Right lobe of liver (tissue), 6 donors: ENCODE measurements around the gene BET1. TPM values are rescaled to one million over a fixed set of nuclear protein-coding genes. Genes with fewer than 3 reads are reported as not detected.

Experiments
- ATAC-seq, 4 donors: fragments of 200-7000 bp; cut with Tn5 transposase; one replicate each; pipeline ENCODE4 v1.9.1; 2020; ENCODE audit warnings: mild to moderate bottlenecking in 4 of 4, moderate library complexity in 4 of 4
- DNase-seq, 3 donors: peaks; one replicate each; pipeline ENCODE4 v3.0.0-alpha.2; 2020
- H3K27ac ChIP-seq, 3 donors: fragments of 200-600 bp; one replicate each; pipeline ENCODE4 v1.8.0; 2022
- H3K27me3 ChIP-seq, 2 donors: fragments of 200-600 bp; one replicate each; pipeline ENCODE4 v1.8.0; 2022
- H3K36me3 ChIP-seq, 4 donors: fragments of 200-600 bp; sonication (generic) in 1 of 4; one replicate each; pipeline versions ENCODE4 v1.5.1 to v1.8.0; 2017 to 2022; ENCODE audit warnings: control low read depth in 1 of 4
- H3K4me1 ChIP-seq, 4 donors: fragments of 200-600 bp; sonication (generic) in 1 of 4; one replicate each; pipeline versions ENCODE4 v1.5.1 to v1.8.0; 2017 to 2022; ENCODE audit warnings: control low read depth in 1 of 4
- H3K4me3 ChIP-seq, 3 donors: fragments of 200-600 bp; one replicate each; pipeline ENCODE4 v1.8.0; 2022
- H3K9me3 ChIP-seq, 4 donors: fragments of 200-600 bp; sonication (generic) in 1 of 4; one replicate each; pipeline versions ENCODE4 v1.5.1 to v1.8.0; 2017 to 2022; ENCODE audit warnings: control low read depth in 1 of 4
- POLR2A ChIP-seq: fragments of 450-650 bp; IDR thresholded peaks from one replicate; pipeline ENCODE4 v1.6.1; 2017; ENCODE audit warnings: antibody characterized with exemption, mild to moderate bottlenecking
- WGBS: methylation state at CpG from one replicate; pipeline ENCODE4 v1.1.6; 2018; ENCODE audit warnings: low coverage, low lambda C conversion rate; ENCODE audit not compliant: insufficient coverage; ENCODE audit errors: missing lambda C conversion rate; 5-methylcytosine and 5-hydroxymethylcytosine counted together
- intact Hi-C, 2 donors: fragments of 100-400 bp; cut with DNase I; formaldehyde crosslinking; loops; one replicate each; pipeline versions ENCODE4 v1.11.2 to v1.14.1; 2022
- total RNA-seq, 6 experiments: library from RNA; depleted of rRNA in 2 of 6; stranded (reverse); fragments of >200 nt in 2 of 6; fragmentation: NEBNext Ultra II Directional in 3 of 6; extraction: Animal tissue kit (Norgen Biotek cat#: 25700) in 3 of 6; gene quantifications; one replicate each; pipeline versions ENCODE4 v1.1.0 to v1.2.4, GENCODE V29; 2016 to 2023
- TF ChIP-seq, protein P1 (sequence below), 4 donors: fragments of 200-600 bp in 3 of 4; fragments of 450-650 bp in 1 of 4; IDR thresholded peaks; one replicate each; pipeline versions ENCODE4 v1.5.1 to v1.8.0; 2016 to 2022; ENCODE audit warnings: antibody characterized with exemption in 4 of 4, mild to moderate bottlenecking in 2 of 4
- donor health status: DM: no; HTN: yes; CAD: no.
- donor health status: DM: no; HTN: no; CAD: no.
- donor health status: DM: no; HTN: no; CAD: no.
- donor health status: DM: no; HTN: yes; CAD: no.
- donor health status: DM: no; HTN: yes; CAD: no.

The BET1 gene
- total RNA-seq, 6 experiments from 2014 or later: 12.4 to 19.7 (median 16.5) TPM

DNA sequence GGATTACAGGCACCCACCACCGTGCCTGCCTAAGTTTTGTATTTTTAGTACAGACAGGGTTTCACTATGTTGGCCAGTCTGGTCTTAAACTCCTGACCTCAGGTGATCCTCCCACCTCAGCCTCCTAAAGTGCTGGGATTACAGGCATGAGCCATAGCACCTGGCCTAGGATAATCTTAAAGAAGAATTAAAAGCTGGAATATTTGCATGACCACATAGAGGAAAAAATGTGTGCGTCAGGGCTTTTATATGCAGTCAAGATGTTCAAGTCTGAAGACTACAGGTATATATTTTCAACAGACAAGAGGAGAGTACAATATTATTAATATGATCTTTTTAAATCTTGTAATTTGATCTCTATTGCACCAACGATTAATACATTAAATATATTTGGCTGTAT is 43.2 kb downstream of the BET1 start:
- no peak for ATAC-seq
- no peaks in the 10 kb centered on the region for H3K36me3 ChIP-seq
- WGBS: 95% methylated on average over 3 of the region's 3 CpGs
- no peak overlapping the region for H3K27ac ChIP-seq
- no peaks in the 10 kb centered on the region for H3K9me3 ChIP-seq
- H3K27me3 ChIP-seq: no peaks in the 10 kb centered on the region
- no peaks in the 10 kb centered on the region for H3K4me1 ChIP-seq
- DNase-seq: no peak
- TF ChIP-seq, protein P1, sequence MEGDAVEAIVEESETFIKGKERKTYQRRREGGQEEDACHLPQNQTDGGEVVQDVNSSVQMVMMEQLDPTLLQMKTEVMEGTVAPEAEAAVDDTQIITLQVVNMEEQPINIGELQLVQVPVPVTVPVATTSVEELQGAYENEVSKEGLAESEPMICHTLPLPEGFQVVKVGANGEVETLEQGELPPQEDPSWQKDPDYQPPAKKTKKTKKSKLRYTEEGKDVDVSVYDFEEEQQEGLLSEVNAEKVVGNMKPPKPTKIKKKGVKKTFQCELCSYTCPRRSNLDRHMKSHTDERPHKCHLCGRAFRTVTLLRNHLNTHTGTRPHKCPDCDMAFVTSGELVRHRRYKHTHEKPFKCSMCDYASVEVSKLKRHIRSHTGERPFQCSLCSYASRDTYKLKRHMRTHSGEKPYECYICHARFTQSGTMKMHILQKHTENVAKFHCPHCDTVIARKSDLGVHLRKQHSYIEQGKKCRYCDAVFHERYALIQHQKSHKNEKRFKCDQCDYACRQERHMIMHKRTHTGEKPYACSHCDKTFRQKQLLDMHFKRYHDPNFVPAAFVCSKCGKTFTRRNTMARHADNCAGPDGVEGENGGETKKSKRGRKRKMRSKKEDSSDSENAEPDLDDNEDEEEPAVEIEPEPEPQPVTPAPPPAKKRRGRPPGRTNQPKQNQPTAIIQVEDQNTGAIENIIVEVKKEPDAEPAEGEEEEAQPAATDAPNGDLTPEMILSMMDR (IDR thresholded peaks at IDR 0.05): no peak
- TF ChIP-seq POLR2A: no peak
- intact Hi-C loops: no loop called here
- no peak overlapping the region for H3K4me3 ChIP-seq

GRCh38 chr7:93958651-93959050 is 45.5 kb downstream of the BET1 start:
- DNase-seq (no peak), ATAC-seq (no peak)
- no peak overlapping the region for H3K27ac ChIP-seq
- WGBS: 84% methylated on average over 3 of the region's 3 CpGs
- TF ChIP-seq, protein P1 (IDR thresholded peaks at IDR 0.05): no peak
- no peak for TF ChIP-seq POLR2A
- intact Hi-C loops: no loop called here
- no peaks in the 10 kb centered on the region for H3K36me3 ChIP-seq
- H3K4me1 ChIP-seq: no peaks in the 10 kb centered on the region
- no peaks in the 10 kb centered on the region for H3K27me3 ChIP-seq
- H3K4me3 ChIP-seq: no peak overlapping the region
- H3K9me3 ChIP-seq: no peaks in the 10 kb centered on the region

GRCh38 chr7:93958216-93958615 is 45.9 kb downstream of the BET1 start:
- WGBS: 64% methylated on average over 3 of the region's 3 CpGs
- H3K4me3 ChIP-seq: no peak overlapping the region
- DNase-seq (no peak), ATAC-seq (no peak)
- no peaks in the 10 kb centered on the region for H3K27me3 ChIP-seq
- H3K4me1 ChIP-seq: no peaks in the 10 kb centered on the region
- TF ChIP-seq, protein P1 (IDR thresholded peaks at IDR 0.05): no peak
- TF ChIP-seq POLR2A: no peak
- H3K27ac ChIP-seq: no peak overlapping the region
- H3K36me3 ChIP-seq: no peaks in the 10 kb centered on the region
- intact Hi-C loops: no loop called here
- H3K9me3 ChIP-seq: no peaks in the 10 kb centered on the region

GRCh38 chr7:93957767-93958166 is 46.4 kb downstream of the BET1 start:
- intact Hi-C loops: no loop called here
- TF ChIP-seq POLR2A: no peak
- TF ChIP-seq, protein P1 (IDR thresholded peaks at IDR 0.05): no peak
- ATAC-seq: no peak
- Histone ChIP-seq H3K27ac (no peak overlapping the region), H3K36me3 (no peaks in the 10 kb centered on the region), H3K27me3 (no peaks in the 10 kb centered on the region), H3K9me3 (no peaks in the 10 kb centered on the region), H3K4me3 (no peak overlapping the region), H3K4me1 (no peaks in the 10 kb centered on the region)
- no peak for DNase-seq
- 91% methylated on average over 1 of the region's 1 CpG for WGBS

- DNase-seq: no peak
- intact Hi-C loops: no loop called here
- 65% methylated on average over 2 of the region's 2 CpGs for WGBS
- no peaks in the 10 kb centered on the region for H3K27me3 ChIP-seq
- no peaks in the 10 kb centered on the region for H3K36me3 ChIP-seq
- no peaks in the 10 kb centered on the region for H3K9me3 ChIP-seq
- H3K4me3 ChIP-seq: no peak overlapping the region
- no peak for ATAC-seq
- TF ChIP-seq, protein P1 (IDR thresholded peaks at IDR 0.05): no peak
- TF ChIP-seq POLR2A: no peak
- H3K27ac ChIP-seq: no peak overlapping the region
- H3K4me1 ChIP-seq: no peaks in the 10 kb centered on the region
Measured at GRCh38 chr7:93955304-93955703, 48.9 kb downstream of the BET1 start.
